Measurements from ENCODE around the gene TIMP1. TPM values are rescaled to one million over a fixed set of nuclear protein-coding genes. Genes with fewer than 3 reads are reported as not detected.
A peak's percentile ranks its signal among the peaks of the same experiment; 100 is the strongest.

Gene TIMP1
- total RNA-seq, 3 donors from 2014 or later (not counting 1 experiment from before 2014, with no cell fraction given): 50.9 to 71.3 (median 68.6) TPM

- Histone ChIP-seq H3K27ac (ENCODE audit: low read length) (no peak overlapping the region), H3K9me3 (ENCODE audit: control insufficient read depth, insufficient read depth, low read length) (no peaks in the 10 kb centered on the region), H3K27me3 (ENCODE audit: control insufficient read depth, insufficient read depth, low read length) (no peaks in the 10 kb centered on the region), H3K4me3 (ENCODE audit: low read length) (no peak overlapping the region), H3K36me3 (ENCODE audit: control insufficient read depth, insufficient read depth, low read length) (peaks cover 28% of the 10 kb centered on the region), H3K4me1 (ENCODE audit: control insufficient read depth, insufficient read depth, low read length) (peaks cover 8% of the 10 kb centered on the region)
- Mint-ChIP-seq H3K9me3 (no peaks in the 10 kb centered on the region), H3K27me3 (ENCODE audit: low read depth in 2 of 2) (peaks cover 0 to 15% of the 10 kb centered on the region in 2 donors), H3K27ac (peak overlapping the region in 1 of 2 donors; percentile 45), H3K36me3 (no peaks in the 10 kb centered on the region), H3K4me1 (peaks cover 4 to 14% of the 10 kb centered on the region in 2 donors), H3K4me3 (peak overlapping the region; percentile 22)
- TF ChIP-seq CTCF (IDR thresholded peaks at IDR 0.05): no peak
- WGBS (ENCODE audit: insufficient coverage): 68% methylated on average over 20 of the region's 20 CpGs
- DNase-seq (no peak), ATAC-seq (peak in 1 of 3 donors; percentile 11)
- intact Hi-C loops (cut with micrococcal nuclease): no loop called here
These were observed 8.7 kb upstream of the TIMP1 start for GRCh38 chrX:47573341-47574075.

GRCh38 chrX:47574076-47574546 lies 8.1 kb upstream of the TIMP1 start:
- Histone ChIP-seq H3K27ac (ENCODE audit: low read length) (no peak overlapping the region), H3K9me3 (ENCODE audit: control insufficient read depth, insufficient read depth, low read length) (no peaks in the 10 kb centered on the region), H3K27me3 (ENCODE audit: control insufficient read depth, insufficient read depth, low read length) (no peaks in the 10 kb centered on the region), H3K4me3 (ENCODE audit: low read length) (no peak overlapping the region), H3K36me3 (ENCODE audit: control insufficient read depth, insufficient read depth, low read length) (peaks cover 24% of the 10 kb centered on the region), H3K4me1 (ENCODE audit: control insufficient read depth, insufficient read depth, low read length) (peaks cover 8% of the 10 kb centered on the region)
- 18% methylated on average over 41 of the region's 41 CpGs for WGBS (ENCODE audit: insufficient coverage)
- intact Hi-C loops (cut with micrococcal nuclease): no loop called here
- ATAC-seq: peak in 1 of 3 donors; percentile 28
- Mint-ChIP-seq H3K9me3 (no peaks in the 10 kb centered on the region), H3K4me1 (peaks cover 4 to 14% of the 10 kb centered on the region in 2 donors), H3K36me3 (no peaks in the 10 kb centered on the region), H3K27me3 (ENCODE audit: low read depth in 2 of 2) (peaks cover 0 to 15% of the 10 kb centered on the region in 2 donors), H3K4me3 (no peak overlapping the region), H3K27ac (peak overlapping the region in 1 of 2 donors; percentile 45)
- no peak for DNase-seq
- no peak for TF ChIP-seq CTCF (IDR thresholded peaks at IDR 0.05)

- H3K36me3 ChIP-seq (ENCODE audit: control insufficient read depth, insufficient read depth, low read length): peaks cover 19% of the 10 kb centered on the region
- Mint-ChIP-seq H3K27ac (no peak overlapping the region), H3K4me1 (peaks cover 4 to 14% of the 10 kb centered on the region in 2 donors), H3K9me3 (no peaks in the 10 kb centered on the region), H3K27me3 (ENCODE audit: low read depth in 2 of 2) (peaks cover 0 to 15% of the 10 kb centered on the region in 2 donors), H3K4me3 (no peak overlapping the region), H3K36me3 (no peaks in the 10 kb centered on the region)
- ATAC-seq (peak in 2 of 3 donors; percentile 16 to 44), DNase-seq (no peak)
- TF ChIP-seq CTCF (IDR thresholded peaks at IDR 0.05): no peak
- no peak overlapping the region for H3K27ac ChIP-seq (ENCODE audit: low read length)
- WGBS (ENCODE audit: insufficient coverage): 40% methylated on average over 27 of the region's 27 CpGs
- intact Hi-C loops (cut with micrococcal nuclease): no loop called here
- H3K4me3 ChIP-seq (ENCODE audit: low read length): no peak overlapping the region
- peaks cover 8% of the 10 kb centered on the region for H3K4me1 ChIP-seq (ENCODE audit: control insufficient read depth, insufficient read depth, low read length)
- H3K9me3 ChIP-seq (ENCODE audit: control insufficient read depth, insufficient read depth, low read length): no peaks in the 10 kb centered on the region
- no peaks in the 10 kb centered on the region for H3K27me3 ChIP-seq (ENCODE audit: control insufficient read depth, insufficient read depth, low read length)
These were observed 7.5 kb upstream of the TIMP1 start for GRCh38 chrX:47574547-47575301.

Measured in natural killer cell (primary cell).